Activated CD4-positive, alpha-beta T cell treated with anti-CD3 and anti-CD28 coated beads, Interleukin-10, Interleukin-2, amounts not matched to agents 100 ng/mL and 50 ng/mL, durations not matched to agents 16 hours and 8 hours (primary cell): ENCODE measurements around the gene CCDC40.
"Not testable (repeated sequence)": the region's sequence is repeated elsewhere in the genome, so short reads cannot be mapped to it uniquely, and the experiment has no call there.

Source experiments
- DNase-seq: peaks from one replicate; pipeline ENCODE4 v3.0.0-alpha.2; 2020

CCDC40 gene

GRCh38 chr17:80086616-80087015 is 50.2 kb downstream of the CCDC40 start:
- no peak for DNase-seq

- DNase-seq, result no peak
Observed at GRCh38 chr17:80087346-80088265, 51.2 kb downstream of the CCDC40 start.

GRCh38 chr17:80089762-80090161 is 53.3 kb downstream of the CCDC40 start:
- no peak for DNase-seq

GRCh38 chr17:80090164-80090563 is 53.7 kb downstream of the CCDC40 start:
- not testable (repeated sequence) for DNase-seq

GRCh38 chr17:80091376-80091775 is 54.9 kb downstream of the CCDC40 start:
- no peak for DNase-seq

GRCh38 chr17:80092959-80093358 is 56.5 kb downstream of the CCDC40 start:
- no peak for DNase-seq

- no peak for DNase-seq
Observed at GRCh38 chr17:80095038-80095843, 58.8 kb downstream of the CCDC40 start.

- no peak for DNase-seq
Observed at GRCh38 chr17:80095844-80096475, 59.5 kb downstream of the CCDC40 start.

- no peak for DNase-seq
Observed at GRCh38 chr17:80096561-80097021, 60.1 kb downstream of the CCDC40 start.

GRCh38 chr17:80097127-80097621 is 60.7 kb downstream of the CCDC40 start:
- no peak for DNase-seq

GRCh38 chr17:80097844-80098691 is 61.6 kb downstream of the CCDC40 start:
- DNase-seq, result no peak

GRCh38 chr17:80099291-80100034 is 63.0 kb downstream of the CCDC40 start:
- DNase-seq, result no peak

- DNase-seq, result no peak
Observed at GRCh38 chr17:80100035-80100323, 63.5 kb downstream of the CCDC40 start.

- peak; percentile 91 for DNase-seq
Observed at GRCh38 chr17:80101011-80101945, 64.8 kb downstream of the CCDC40 start, which contains the start of gene GAA. TSS of gene GAA (plus strand) at chr17:80101581. CDS start at chr17:80104587, 3,006 bp downstream.

GRCh38 chr17:80101946-80102663 is 65.7 kb downstream of the CCDC40 start:
- DNase-seq, result no peak

GRCh38 chr17:80102664-80103448 is 66.4 kb downstream of the CCDC40 start:
- no peak for DNase-seq

GRCh38 chr17:80103449-80104085 is 67.1 kb downstream of the CCDC40 start:
- no peak for DNase-seq

- no peak for DNase-seq
Observed at GRCh38 chr17:80104321-80104955, 68.0 kb downstream of the CCDC40 start.
